HCT116 (cell line): ENCODE data around the gene SRGAP1. TPM values are rescaled to one million over a fixed set of nuclear protein-coding genes. Genes with fewer than 3 reads are reported as not detected.

Experiments
- ATAC-seq: fragments of 200-7000 bp; cut with Tn5 transposase; 2 replicates; pipeline ENCODE4 v1.9.1; 2020; ENCODE audit warnings: mild to moderate bottlenecking, moderate library complexity
- BruUV-seq: library from RNA; stranded (reverse); fragments of 400-500 nt; replicated peaks from 2 replicates; lab custom pipeline; 2021; lab: Mats Ljungman, UMichigan
- CTCF ChIA-PET: fragments of 300-600 bp; sonication (Branson Sonifier 250); formaldehyde crosslinking; loops from one replicate; lab custom pipeline; 2021; ENCODE audit warnings: antibody characterized with exemption; lab: Charles Lee
- POLR2A ChIA-PET: fragments of 300-600, 350-600 bp; sonication (Branson Sonifier 250); formaldehyde crosslinking; loops from one replicate; lab custom pipeline; 2021; ENCODE audit warnings: antibody characterized with exemption; lab: Charles Lee
- RAD21 ChIA-PET, 2 experiments: fragments of 300-600 bp; sonication (Branson Sonifier 250); formaldehyde crosslinking; loops; one replicate each; lab custom pipeline; 2023; ENCODE audit warnings: low total read pairs in 2 of 2; ENCODE audit not compliant: uncharacterized antibody in 2 of 2, unreplicated experiment in 2 of 2, low non-redundant PET in 1 of 2; lab: Charles Lee
- DNase-seq: peaks from one replicate; pipeline ENCODE4 v3.0.0-alpha.2; 2010; ENCODE audit warnings: low read depth, low spot score
- H2AFZ ChIP-seq: fragments of 200-600 bp; shearing (Covaris generic), sonication (generic); 2 replicates; pipeline ENCODE4 v1.6.1; 2017; ENCODE audit warnings: low read depth, mixed run types, mixed read lengths, antibody characterized with exemption, low read length; ENCODE audit not compliant: poor library complexity, severe bottlenecking
- H3K27ac ChIP-seq: 2 replicates; pipeline ENCODE4 v1.5.1; 2012; ENCODE audit warnings: low read depth, low read length
- H3K27me3 ChIP-seq: fragments of 200-600 bp; sonication (generic); 2 replicates; pipeline ENCODE4 v1.6.1; 2016; ENCODE audit warnings: mixed run types, low read length, mixed read lengths; ENCODE audit not compliant: insufficient read depth
- H3K36me3 ChIP-seq, 2 experiments: fragments of 200-500 bp in 1 of 2; fragments of 200-600 bp in 1 of 2; sonication (Bioruptor generic) in 1 of 2; sonication (generic) in 1 of 2; 2 replicates each; pipeline versions ENCODE4 v1.5.1 to v1.6.1; 2014 to 2016; ENCODE audit warnings: low read length in 2 of 2, inconsistent platforms in 1 of 2, mixed read lengths in 1 of 2, mixed run types in 1 of 2; ENCODE audit not compliant: insufficient read depth in 2 of 2, control insufficient read depth in 1 of 2
- H3K4me1 ChIP-seq, 2 experiments: fragments of 200-600 bp in 1 of 2; sonication (generic) in 1 of 2; 2 replicates each; pipeline versions ENCODE4 v1.5.1 to v1.6.1; 2012 to 2017; ENCODE audit warnings: low read length in 2 of 2, inconsistent platforms in 1 of 2, mild to moderate bottlenecking in 1 of 2, mixed read lengths in 1 of 2, mixed run types in 1 of 2, moderate library complexity in 1 of 2; ENCODE audit not compliant: insufficient read depth in 2 of 2, control insufficient read depth in 1 of 2
- H3K4me2 ChIP-seq: fragments of 200-600 bp; sonication (generic); 2 replicates; pipeline ENCODE4 v1.6.1; 2017; ENCODE audit warnings: mixed run types, low read length, mixed read lengths
- H3K4me3 ChIP-seq, 2 experiments: fragments of 200-600 bp in 1 of 2; sonication (generic) in 1 of 2; replicated peaks in 1 of 2; 2 replicates each; pipeline ENCODE4 v1.5.1; 2011 to 2016; ENCODE audit warnings: low read length in 2 of 2, control low read depth in 1 of 2, low read depth in 1 of 2, mild to moderate bottlenecking in 1 of 2, mixed read lengths in 1 of 2, mixed run types in 1 of 2
- H3K79me2 ChIP-seq: fragments of 200-600 bp; sonication (generic); 2 replicates; pipeline ENCODE4 v1.6.1; 2017; ENCODE audit warnings: mild to moderate bottlenecking, mixed run types, low read length, moderate library complexity, mixed read lengths; ENCODE audit not compliant: insufficient read depth
- H3K9ac ChIP-seq: fragments of 200-600 bp; sonication (generic); 2 replicates; pipeline ENCODE4 v1.6.1; 2016; ENCODE audit warnings: low read length, mixed read lengths
- H3K9me2 ChIP-seq: fragments of 200-600 bp; sonication (generic), shearing (Covaris generic); 2 replicates; pipeline ENCODE4 v1.6.1; 2017; ENCODE audit warnings: mixed run types, mild to moderate bottlenecking, moderate library complexity; ENCODE audit not compliant: insufficient read depth
- H3K9me3 ChIP-seq, 2 experiments: fragments of 200-500 bp in 1 of 2; fragments of 200-600 bp in 1 of 2; sonication (Bioruptor generic) in 1 of 2; sonication (generic) in 1 of 2; 2 replicates each; pipeline ENCODE4 v1.6.1; 2014 to 2017; ENCODE audit warnings: low read length in 2 of 2, mixed read lengths in 2 of 2, inconsistent platforms in 1 of 2, low read depth in 1 of 2, mild to moderate bottlenecking in 1 of 2, mixed run types in 1 of 2, moderate library complexity in 1 of 2; ENCODE audit not compliant: control insufficient read depth in 1 of 2, insufficient read depth in 1 of 2
- H4K20me1 ChIP-seq: fragments of 200-600 bp; sonication (generic), shearing (Covaris generic); 2 replicates; pipeline ENCODE4 v1.6.1; 2017; ENCODE audit warnings: mixed run types, mild to moderate bottlenecking, moderate library complexity; ENCODE audit not compliant: insufficient read depth
- ATF3 ChIP-seq: IDR thresholded peaks from 2 replicates; pipeline ENCODE4 v1.6.1; 2012
- CBX3 ChIP-seq: IDR thresholded peaks from 2 replicates; pipeline ENCODE4 v1.6.1; 2012; ENCODE audit warnings: low read depth
- EZH2phosphoT487 ChIP-seq: fragments of 200-600 bp; IDR thresholded peaks from 2 replicates; pipeline ENCODE4 v1.6.1; 2018; ENCODE audit warnings: antibody characterized with exemption, borderline replicate concordance
- JUND ChIP-seq: IDR thresholded peaks from 2 replicates; pipeline ENCODE4 v1.6.1; 2012
- POLR2AphosphoS5 ChIP-seq: IDR thresholded peaks from 2 replicates; pipeline ENCODE4 v1.6.1; 2011; ENCODE audit warnings: mild to moderate bottlenecking, low read depth, low read length, moderate library complexity
- SP1 ChIP-seq: IDR thresholded peaks from 2 replicates; pipeline ENCODE4 v1.6.1; 2012; ENCODE audit warnings: low read depth
- TCF7L2 ChIP-seq: IDR thresholded peaks from 2 replicates; pipeline ENCODE4 v1.7.0; 2011; ENCODE audit warnings: borderline replicate concordance, inconsistent platforms; ENCODE audit not compliant: insufficient read depth, insufficient read length; ENCODE audit errors: extremely low read depth
- ZBTB33 ChIP-seq: IDR thresholded peaks from 2 replicates; pipeline ENCODE4 v1.6.1; 2011; ENCODE audit warnings: mild to moderate bottlenecking, low read length, moderate library complexity; ENCODE audit not compliant: insufficient replicate concordance; ENCODE audit errors: extremely low read depth
- ZNF274 ChIP-seq: fragments of 200-500 bp; sonication (Bioruptor generic); IDR thresholded peaks from 2 replicates; pipeline ENCODE4 v1.6.1; 2014; ENCODE audit warnings: mild to moderate bottlenecking, low read depth, low read length, inconsistent platforms
- intact Hi-C: fragments of 100-400 bp; cut with micrococcal nuclease; formaldehyde crosslinking; loops from 2 replicates; pipeline ENCODE4 v1.10.0; 2022
- total RNA-seq: library from RNA; stranded (reverse); gene quantifications from one replicate; pipeline ENCODE4 v1.2.1, GENCODE V29; 2021; ENCODE audit not compliant: unreplicated experiment

The SRGAP1 gene
- total RNA-seq, 1 experiment from 2014 or later, result 16.6 TPM

- no TSS peak for BruUV-seq
Observed at GRCh38 chr12:63995512-63995911, 151.0 kb downstream of the SRGAP1 start.

More at GRCh38 chr12:63995512-63995911, 151.0 kb downstream of the SRGAP1 start:
- Histone ChIP-seq H3K4me1 (no peaks in the 10 kb centered on the region), H3K79me2 (no peaks in the 10 kb centered on the region), H3K9ac (no peak overlapping the region), H3K9me2 (no peaks in the 10 kb centered on the region), H3K36me3 (no peaks in the 10 kb centered on the region), H3K27me3 (no peaks in the 10 kb centered on the region), H2AFZ (no peak overlapping the region), H4K20me1 (no peaks in the 10 kb centered on the region), H3K4me2 (no peak overlapping the region), H3K4me3 (no peak overlapping the region), H3K9me3 (no peaks in the 10 kb centered on the region), H3K27ac (no peak overlapping the region)
- CTCF ChIA-PET, result no interaction called here
- intact Hi-C loops, result no loop called here
- TF ChIP-seq POLR2AphosphoS5, result no peak
- TF ChIP-seq ZNF274, result no peak
- TF ChIP-seq CBX3, result no peak
- no peak for TF ChIP-seq TCF7L2
- TF ChIP-seq SP1, result no peak
- TF ChIP-seq EZH2phosphoT487, result no peak
- no peak for TF ChIP-seq ZBTB33
- TF ChIP-seq ATF3, result no peak
- no peak for TF ChIP-seq JUND
- no peak for DNase-seq
- ATAC-seq, result no peak
- POLR2A ChIA-PET, result no interaction called here
- RAD21 ChIA-PET, result no interaction called here
